ENCODE measurements around the gene CTBS. TPM values are rescaled to one million over a fixed set of nuclear protein-coding genes. Genes with fewer than 3 reads are reported as not detected.

The CTBS gene, protein sequence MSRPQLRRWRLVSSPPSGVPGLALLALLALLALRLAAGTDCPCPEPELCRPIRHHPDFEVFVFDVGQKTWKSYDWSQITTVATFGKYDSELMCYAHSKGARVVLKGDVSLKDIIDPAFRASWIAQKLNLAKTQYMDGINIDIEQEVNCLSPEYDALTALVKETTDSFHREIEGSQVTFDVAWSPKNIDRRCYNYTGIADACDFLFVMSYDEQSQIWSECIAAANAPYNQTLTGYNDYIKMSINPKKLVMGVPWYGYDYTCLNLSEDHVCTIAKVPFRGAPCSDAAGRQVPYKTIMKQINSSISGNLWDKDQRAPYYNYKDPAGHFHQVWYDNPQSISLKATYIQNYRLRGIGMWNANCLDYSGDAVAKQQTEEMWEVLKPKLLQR
- total RNA-seq (2016; rRNA removed; fragmentation: Illumina TruSeq; extraction: Trizol) (4.2 and 4.7 TPM in 2 replicates), polyA plus RNA-seq (2011; rRNA removed) (9.5 and 12.4 TPM in 2 replicates), polyA minus RNA-seq (2011; rRNA and poly(A)+ RNA removed; ENCODE audit: low replicate concordance) (1.2 and 3.8 TPM in 2 replicates), Bru-seq, nascent RNA (percentile 69 among the genes with signal in this experiment), BruChase-seq, experiment 1, labeled RNA remaining after a 6-hour chase (percentile 56 among the genes with signal in this experiment), BruChase-seq, experiment 2, labeled RNA remaining after a 2-hour chase (percentile 52 among the genes with signal in this experiment)
- total RNA-seq (2016; cell fraction: cytosol; rRNA removed; fragmentation: Illumina TruSeq; extraction: Trizol; ENCODE audit: low read depth): 3.1 and 3.7 TPM in 2 replicates
- 4.2 and 4.6 TPM in 2 replicates for total RNA-seq (2016; cell fraction: insoluble cytoplasmic fraction; rRNA removed; fragmentation: Illumina TruSeq; extraction: Trizol)
- total RNA-seq (2016; cell fraction: membrane; rRNA removed; fragmentation: Illumina TruSeq; extraction: Trizol): 6.8 and 7.1 TPM in 2 replicates
- total RNA-seq (2016; cell fraction: nucleus; rRNA removed; fragmentation: Illumina TruSeq; extraction: Trizol): 4.9 and 6.3 TPM in 2 replicates
- polyA plus RNA-seq (2011; cell fraction: cytosol; rRNA removed): 5.5 and 9.1 TPM in 2 replicates
- polyA plus RNA-seq (2011; cell fraction: nucleus; rRNA removed): 2.7 and 3.3 TPM in 2 replicates
- polyA plus RNA-seq (2012): 7.0 and 9.5 TPM in 2 replicates
- 6.5 and 7.1 TPM in 2 replicates for polyA plus RNA-seq (2016; cell fraction: cytosol; fragmentation: Illumina TruSeq; extraction: Trizol; ENCODE audit: low read depth)
- polyA plus RNA-seq (2016; cell fraction: insoluble cytoplasmic fraction; fragmentation: Illumina TruSeq; extraction: Trizol; ENCODE audit: low read depth): 4.9 and 5.4 TPM in 2 replicates
- polyA plus RNA-seq (2016; cell fraction: membrane; fragmentation: Illumina TruSeq; extraction: Trizol; ENCODE audit: low read depth): 7.9 and 8.2 TPM in 2 replicates
- polyA plus RNA-seq (2016; cell fraction: nucleus; fragmentation: Illumina TruSeq; extraction: Trizol; ENCODE audit: insufficient read depth, low read depth): 6.4 and 7.2 TPM in 2 replicates
- 5.8 and 7.9 TPM in 2 replicates for polyA minus RNA-seq (2011; cell fraction: cytosol; rRNA and poly(A)+ RNA removed)
- polyA minus RNA-seq (2011; cell fraction: nucleus; rRNA and poly(A)+ RNA removed): 11.7 and 11.8 TPM in 2 replicates
- long read RNA-seq, experiment 1, full-length matches to known transcripts: 8 of 11 reads
- long read RNA-seq, experiment 1, partial matches to known transcripts: 0 of 11 reads
- long read RNA-seq, experiment 1, other reads (novel, unspliced or antisense): 3 of 11 reads
- long read RNA-seq, experiment 2, full-length matches to known transcripts: 3 of 16 reads
- long read RNA-seq, experiment 2, partial matches to known transcripts: 1 of 16 reads
- long read RNA-seq, experiment 2, other reads (novel, unspliced or antisense): 12 of 16 reads

DNA sequence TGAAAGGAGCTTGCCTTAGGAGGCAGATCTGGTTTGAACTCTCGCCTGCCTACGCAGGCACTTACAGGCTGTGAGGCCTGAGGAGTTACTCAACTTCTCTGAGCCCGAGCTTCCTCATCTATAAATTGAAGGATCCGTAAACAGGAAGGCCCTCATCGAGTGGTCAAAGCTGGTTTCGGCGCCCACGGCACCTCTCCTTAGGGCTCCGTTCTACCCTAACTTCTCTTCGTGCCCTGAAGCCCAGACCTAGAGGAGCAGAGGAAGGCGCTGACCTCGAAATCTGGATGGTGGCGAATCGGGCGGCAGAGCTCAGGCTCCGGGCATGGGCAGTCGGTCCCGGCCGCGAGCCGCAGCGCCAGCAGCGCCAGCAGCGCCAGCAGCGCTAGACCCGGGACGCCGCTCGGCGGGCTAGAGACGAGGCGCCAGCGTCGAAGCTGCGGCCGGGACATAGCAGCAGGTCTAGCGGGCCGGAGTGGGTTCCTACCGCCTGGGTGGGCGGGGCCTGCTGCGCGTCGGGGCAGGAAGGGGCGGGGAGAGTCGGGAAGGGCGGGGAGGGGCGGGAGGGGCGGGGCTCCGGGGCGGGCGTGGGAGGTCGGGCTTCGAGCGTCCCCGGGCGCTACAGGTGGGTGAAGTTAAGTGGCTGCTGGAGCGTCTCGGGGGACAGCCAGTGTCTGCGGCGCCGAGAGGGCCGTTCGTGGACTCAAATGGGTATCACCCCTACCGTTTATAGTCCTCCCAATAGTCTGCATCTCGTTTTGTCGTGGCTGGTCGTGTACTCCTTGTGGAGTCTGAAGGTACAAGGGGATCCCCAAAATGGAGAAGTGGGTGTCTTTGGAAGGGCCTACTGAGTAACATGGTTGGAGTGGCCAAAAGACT is at the start of gene CTBS:
TSS of gene CTBS (minus strand) at position 474 of the 876 bp plus-strand sequence. CDS start at position 449, 25 bp downstream.
- Histone ChIP-seq H3K9me3 (ENCODE audit: low read length) (no peaks in the 10 kb centered on the region), H3K27ac (ENCODE audit: extremely low read length, insufficient read depth, low read length) (peak within 1 kb of the TSS; percentile 94), H3K79me2 (ENCODE audit: insufficient read depth, low read length) (no peaks in the 10 kb centered on the region), H3K4me2 (ENCODE audit: low read depth, low read length) (peak within 1 kb of the TSS; percentile 99), H3K4me3 (replicated peaks in 1 of 3; ENCODE audit: insufficient read depth in 1 of 3, low read depth in 2 of 3, low read length in 3 of 3) (peak within 1 kb of the TSS; percentile 72 to 80 (median 78)), H3K4me1 (ENCODE audit: insufficient read depth, low read length) (peaks cover 21% of the 10 kb centered on the region), H2AFZ (ENCODE audit: low read length) (peak within 1 kb of the TSS; percentile 97), H3K9ac (ENCODE audit: insufficient read depth, low read depth, low read length) (peak within 1 kb of the TSS; percentile 87), H4K20me1 (ENCODE audit: insufficient read depth, low read length) (no peaks in the 10 kb centered on the region), H3K36me3 (replicated peaks in 1 of 2; ENCODE audit: control insufficient read depth in 1 of 2, insufficient read depth in 2 of 2, low read length in 2 of 2) (no peaks in the 10 kb centered on the region), H3K27me3 (ENCODE audit: control insufficient read depth in 1 of 2, insufficient read depth in 2 of 2, low read length in 2 of 2) (no peaks in the 10 kb centered on the region; a peak in 1 of 5 replicates)
- FAIRE-seq (no peak), ATAC-seq (peak; percentile 98), DNase-seq (ENCODE audit: low spot score) (peak; percentile 71)
- BruUV-seq (replicated peaks): no TSS peak
- ChIA-PET POLR2A (interaction anchor here (0.8 to 3.5 kb wide), 14 partner anchors 10 to 1055 kb away, joined by 3 to 90 read pairs (median 4); partner anchors contain the start of genes BCL10, GNG5 and SPATA1), CTCF (ENCODE audit: low intra/inter-chr PET ratio, low total read pairs) (no interaction called here)
- in situ Hi-C loops (cut with HindIII; ENCODE audit: extremely low pct_ligation_motif_present, low pct_unique_long_range_greater_than_20kb) (loop anchor here (5.0 kb wide), 1 partner anchor 67 kb away; the partner anchor contains the start of genes GNG5 and SPATA1), intact Hi-C loops (cut with micrococcal nuclease; ENCODE audit: unreplicated experiment) (loop anchor here (2.0 to 5.0 kb wide), 2 partner anchors 67 to 497 kb away; partner anchors contain the start of genes GNG5 and SPATA1)
- WGBS (ENCODE audit: low lambda C conversion rate): 4% methylated on average over 8 of the region's 67 CpGs
- no peak for TF ChIP-seq ZNF660 (CRISPR knock-in tag; IDR thresholded peaks at IDR 0.05; ENCODE audit: borderline replicate concordance, low read depth)
- TF ChIP-seq, protein P1, sequence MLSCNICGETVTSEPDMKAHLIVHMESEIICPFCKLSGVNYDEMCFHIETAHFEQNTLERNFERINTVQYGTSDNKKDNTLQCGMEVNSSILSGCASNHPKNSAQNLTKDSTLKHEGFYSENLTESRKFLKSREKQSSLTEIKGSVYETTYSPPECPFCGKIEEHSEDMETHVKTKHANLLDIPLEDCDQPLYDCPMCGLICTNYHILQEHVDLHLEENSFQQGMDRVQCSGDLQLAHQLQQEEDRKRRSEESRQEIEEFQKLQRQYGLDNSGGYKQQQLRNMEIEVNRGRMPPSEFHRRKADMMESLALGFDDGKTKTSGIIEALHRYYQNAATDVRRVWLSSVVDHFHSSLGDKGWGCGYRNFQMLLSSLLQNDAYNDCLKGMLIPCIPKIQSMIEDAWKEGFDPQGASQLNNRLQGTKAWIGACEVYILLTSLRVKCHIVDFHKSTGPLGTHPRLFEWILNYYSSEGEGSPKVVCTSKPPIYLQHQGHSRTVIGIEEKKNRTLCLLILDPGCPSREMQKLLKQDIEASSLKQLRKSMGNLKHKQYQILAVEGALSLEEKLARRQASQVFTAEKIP (CRISPR knock-in tag; IDR thresholded peaks at IDR 0.05; ENCODE audit: borderline replicate concordance): no peak
- TF ChIP-seq ZNF670 (CRISPR knock-in tag; IDR thresholded peaks at IDR 0.05; ENCODE audit: borderline replicate concordance): no peak
- TF ChIP-seq RFX3 (CRISPR knock-in tag; IDR thresholded peaks at IDR 0.05): no peak
- TF ChIP-seq KMT2A (CRISPR knock-in tag; IDR thresholded peaks at IDR 0.05): peak; percentile 80
- no peak for TF ChIP-seq TBX3 (IDR thresholded peaks at IDR 0.05; ENCODE audit: borderline replicate concordance)
- TF ChIP-seq ZHX1 (CRISPR knock-in tag; IDR thresholded peaks at IDR 0.05; ENCODE audit: low read depth): no peak

Measured in HepG2 (cell line).